Stimulated activated CD4-positive, alpha-beta T cell treated with anti-CD3 and anti-CD28 coated beads, Interleukin-15, amount 100 ng/mL, for 24 hours (primary cell): Measurements from ENCODE around the gene RICTOR.
"Not testable (repeated sequence)": the region's sequence is repeated elsewhere in the genome, so short reads cannot be mapped to it uniquely, and the experiment has no call there.

ENCODE experiments used
- DNase-seq: peaks from one replicate; pipeline ENCODE4 v3.0.0-alpha.2; 2020

RICTOR gene

GRCh38 chr5:39055027-39055767 lies 19.0 kb downstream of the RICTOR start:
- DNase-seq = no peak

GRCh38 chr5:39053189-39053588 lies 21.0 kb downstream of the RICTOR start:
- no peak for DNase-seq

GRCh38 chr5:39052141-39052540 lies 22.1 kb downstream of the RICTOR start:
- DNase-seq = no peak

GRCh38 chr5:39049315-39049714 lies 24.9 kb downstream of the RICTOR start:
- no peak for DNase-seq

GRCh38 chr5:39040875-39041274 lies 33.3 kb downstream of the RICTOR start:
- no peak for DNase-seq

GRCh38 chr5:39034493-39034892 lies 39.7 kb downstream of the RICTOR start:
- DNase-seq = not testable (repeated sequence)

GRCh38 chr5:39031041-39031440 lies 43.2 kb downstream of the RICTOR start:
- no peak for DNase-seq

- no peak for DNase-seq
These were observed 48.7 kb downstream of the RICTOR start for GRCh38 chr5:39025456-39025855.

- DNase-seq = no peak
These were observed 49.3 kb downstream of the RICTOR start for GRCh38 chr5:39024884-39025283.

- DNase-seq = no peak
These were observed 50.2 kb downstream of the RICTOR start for GRCh38 chr5:39024005-39024404.

GRCh38 chr5:39023121-39023520 lies 51.1 kb downstream of the RICTOR start:
- DNase-seq = no peak

- DNase-seq = no peak
These were observed 52.0 kb downstream of the RICTOR start for GRCh38 chr5:39022151-39022550.

- DNase-seq = no peak
These were observed 52.8 kb downstream of the RICTOR start for GRCh38 chr5:39021413-39021812.

- DNase-seq = no peak
These were observed 53.7 kb downstream of the RICTOR start for GRCh38 chr5:39020458-39020857.

- DNase-seq = no peak
These were observed 54.9 kb downstream of the RICTOR start for GRCh38 chr5:39019254-39019653.

GRCh38 chr5:39017504-39017903 lies 56.7 kb downstream of the RICTOR start:
- DNase-seq = no peak

GRCh38 chr5:39016587-39017275 lies 57.5 kb downstream of the RICTOR start:
- no peak for DNase-seq

- DNase-seq = no peak
These were observed 58.2 kb downstream of the RICTOR start for GRCh38 chr5:39015743-39016586.

GRCh38 chr5:39014561-39014960 lies 59.6 kb downstream of the RICTOR start:
- no peak for DNase-seq

GRCh38 chr5:39013938-39014337 lies 60.3 kb downstream of the RICTOR start:
- DNase-seq = no peak

- not testable (repeated sequence) for DNase-seq
These were observed 63.2 kb downstream of the RICTOR start for GRCh38 chr5:39010958-39011357.

- no peak for DNase-seq
These were observed 64.2 kb downstream of the RICTOR start for GRCh38 chr5:39009981-39010380.

GRCh38 chr5:39009280-39009679 lies 64.9 kb downstream of the RICTOR start:
- DNase-seq = no peak

- no peak for DNase-seq
These were observed 67.5 kb downstream of the RICTOR start for GRCh38 chr5:39006650-39007049.
